Measurements from ENCODE around the gene TARM1.
"Not testable (repeated sequence)": the region's sequence is repeated elsewhere in the genome, so short reads cannot be mapped to it uniquely, and the experiment has no call there.

Gene TARM1

GRCh38 chr19:54099190-54099902 is 18.2 kb upstream of the TARM1 start:
- DNase-seq: no peak

GRCh38 chr19:54096617-54097106 is 15.5 kb upstream of the TARM1 start:
- no peak for DNase-seq

- DNase-seq: peak; percentile 45
Observed at GRCh38 chr19:54095859-54096616, 14.9 kb upstream of the TARM1 start.

GRCh38 chr19:54095136-54095858 is 14.1 kb upstream of the TARM1 start:
- DNase-seq: no peak

GRCh38 chr19:54094426-54095000 is 13.3 kb upstream of the TARM1 start:
- no peak for DNase-seq

GRCh38 chr19:54084410-54084809 is 3.2 kb upstream of the TARM1 start:
- DNase-seq: no peak

GRCh38 chr19:54077334-54077733 is 3.8 kb downstream of the TARM1 start:
- DNase-seq: no peak

GRCh38 chr19:54074851-54075250 is 6.3 kb downstream of the TARM1 start:
- no peak for DNase-seq

GRCh38 chr19:54073829-54074228 is 7.3 kb downstream of the TARM1 start:
- DNase-seq: no peak

GRCh38 chr19:54069470-54069869 is 11.7 kb downstream of the TARM1 start:
- no peak for DNase-seq

- no peak for DNase-seq
Observed at GRCh38 chr19:54063350-54064116, 17.6 kb downstream of the TARM1 start, which contains the start of gene VSTM1. TSS of gene VSTM1 (minus strand) at chr19:54063897. CDS start at chr19:54063777, 120 bp downstream.

GRCh38 chr19:54062643-54063042 is 18.5 kb downstream of the TARM1 start:
- DNase-seq: no peak

- no peak for DNase-seq
Observed at GRCh38 chr19:54047616-54048015, 33.5 kb downstream of the TARM1 start.

GRCh38 chr19:54045771-54046170 is 35.4 kb downstream of the TARM1 start:
- no peak for DNase-seq

- DNase-seq: no peak
Observed at GRCh38 chr19:54042989-54043388, 38.2 kb downstream of the TARM1 start.

GRCh38 chr19:54041969-54042606 is 39.1 kb downstream of the TARM1 start:
- peak; percentile 41 for DNase-seq

GRCh38 chr19:54040003-54040402 is 41.2 kb downstream of the TARM1 start:
- DNase-seq: no peak

GRCh38 chr19:54036542-54036941 is 44.6 kb downstream of the TARM1 start:
- DNase-seq: not testable (repeated sequence)

GRCh38 chr19:54035215-54036178 is 45.7 kb downstream of the TARM1 start:
- DNase-seq: no peak

- no peak for DNase-seq
Observed at GRCh38 chr19:54030895-54031586, 50.1 kb downstream of the TARM1 start.
